ENCODE results near the gene R3HDM1. TPM values are rescaled to one million over a fixed set of nuclear protein-coding genes. Genes with fewer than 3 reads are reported as not detected.

R3HDM1 gene
- total and polyA plus RNA-seq, 2 of the 4 experiments (the other 2 are of a cell fraction) = 5.9 to 38.1 TPM

GRCh38 chr2:135679125-135679524 is 147.8 kb downstream of the R3HDM1 start:
- ChIA-PET POLR2A (ENCODE audit: unreplicated experiment) (no interaction called here), CTCF (no interaction called here)
- Histone ChIP-seq H4K20me1 (ENCODE audit: insufficient read depth, low read length) (no peaks in the 10 kb centered on the region), H4K5ac (ENCODE audit: low read depth, low read length) (no peak overlapping the region), H2BK15ac (ENCODE audit: low read depth, low read length) (no peak overlapping the region), H2AK9ac (replicated peaks; ENCODE audit: low read depth, low read length, poor library complexity) (no peak overlapping the region), H3K4me3 (ENCODE audit: insufficient read depth, low read depth, low read length) (no peak overlapping the region), H3K36me3 (ENCODE audit: control insufficient read depth, insufficient read depth, low read length) (peaks cover 11% of the 10 kb centered on the region), H3K27me3 (ENCODE audit: control insufficient read depth, insufficient read depth, low read length) (no peaks in the 10 kb centered on the region), H2BK120ac (ENCODE audit: low read depth, low read length) (no peak overlapping the region), H2BK20ac (ENCODE audit: low read depth, low read length) (no peak overlapping the region), H3K27ac (ENCODE audit: insufficient read depth, low read length) (no peak overlapping the region), H2AK5ac (ENCODE audit: low read depth, low read length) (no peak overlapping the region), H4K8ac (ENCODE audit: low read depth in 2 of 2, low read length in 2 of 2) (no peak overlapping the region), H3K23ac (ENCODE audit: low read depth, low read length) (no peak overlapping the region), H2AFZ (replicated peaks; ENCODE audit: low read length, poor library complexity) (no peak overlapping the region), H3K14ac (replicated peaks; ENCODE audit: low read depth, low read length) (no peak overlapping the region), H3K56ac (ENCODE audit: extremely low read depth, insufficient read depth, low read length) (no peak overlapping the region), H3K79me1 (ENCODE audit: low read depth in 1 of 2, low read length in 2 of 2) (no peaks in the 10 kb centered on the region), H3K9ac (ENCODE audit: low read depth, low read length) (no peak overlapping the region), H3K4me1 (ENCODE audit: control insufficient read depth, insufficient read depth, low read length) (no peaks in the 10 kb centered on the region), H3K9me1 (ENCODE audit: insufficient read depth, low read length) (no peaks in the 10 kb centered on the region), H3K9me3 (ENCODE audit: control insufficient read depth, insufficient read depth, low read length) (no peaks in the 10 kb centered on the region), H4K91ac (ENCODE audit: insufficient read depth, low read depth, low read length) (no peak overlapping the region), H3K18ac (ENCODE audit: low read depth, low read length) (no peak overlapping the region), H3K4me2 (ENCODE audit: low read depth, low read length) (no peak overlapping the region), H2BK5ac (ENCODE audit: low read depth, low read length, poor library complexity, severe bottlenecking) (no peak overlapping the region), H3K4ac (ENCODE audit: low read depth, low read length) (no peak overlapping the region)
- intact Hi-C loops (cut with micrococcal nuclease) (no loop called here), dilution Hi-C loops (cut with HindIII; ENCODE audit: low sequenced_read_pairs, unreplicated experiment) (no loop called here), in situ Hi-C loops (cut with MboI; ENCODE audit: low sequenced_read_pairs) (no loop called here)
- ATAC-seq (ENCODE audit: low read depth) (no peak), DNase-seq (no peak)
- WGBS, 2 experiments (ENCODE audit: extremely low coverage in 2 of 2, insufficient read length in 1 of 2) = no CpG with 5 or more reads among the region's 2 CpGs
- no peak for TF ChIP-seq MXI1 (IDR thresholded peaks at IDR 0.05; ENCODE audit: borderline replicate concordance, low read depth, low read length)
- TF ChIP-seq CHD1 (IDR thresholded peaks at IDR 0.05; ENCODE audit: low read depth, low read length) = no peak
- TF ChIP-seq NFE2L2 (IDR thresholded peaks at IDR 0.05; ENCODE audit: low read depth, low read length) = no peak
- TF ChIP-seq SMC3 (IDR thresholded peaks at IDR 0.05; ENCODE audit: low read depth, low read length) = no peak
- TF ChIP-seq POLR2A (IDR thresholded peaks at IDR 0.05; ENCODE audit: low read depth, low read length) = no peak
- no peak for TF ChIP-seq BHLHE40 (IDR thresholded peaks at IDR 0.05; ENCODE audit: low read depth, low read length)
- TF ChIP-seq RAD21 (IDR thresholded peaks at IDR 0.05; ENCODE audit: low read length) = no peak
- TF ChIP-seq FOS (IDR thresholded peaks at IDR 0.05; ENCODE audit: low read depth, low read length) = no peak
- TF ChIP-seq RFX5 (IDR thresholded peaks at IDR 0.05; ENCODE audit: low read depth, low read length) = no peak
- no peak for TF ChIP-seq ELK1 (IDR thresholded peaks at IDR 0.05; ENCODE audit: borderline replicate concordance, low read depth, low read length)
- TF ChIP-seq RCOR1 (IDR thresholded peaks at IDR 0.05; ENCODE audit: insufficient replicate concordance, low read length) = no peak
- TF ChIP-seq USF2 (IDR thresholded peaks at IDR 0.05; ENCODE audit: low read depth, low read length) = no peak
- no peak for TF ChIP-seq CTCF (conservative IDR thresholded peaks at IDR 0.05; ENCODE audit: low read depth, low read length)
- TF ChIP-seq CEBPB (IDR thresholded peaks at IDR 0.05; ENCODE audit: low read depth, low read length) = no peak
- TF ChIP-seq MAZ (IDR thresholded peaks at IDR 0.05; ENCODE audit: borderline replicate concordance, low read depth, low read length) = no peak
- TF ChIP-seq MAFK (IDR thresholded peaks at IDR 0.05; ENCODE audit: low read depth, low read length) = no peak
- no TSS peak for BruUV-seq (replicated peaks)
